GM12874 (cell line): ENCODE results near the gene C10orf105.

Source experiments
- CTCF ChIP-seq: IDR thresholded peaks from 2 replicates; pipeline ENCODE4 v1.5.1; 2011; ENCODE audit warnings: low read depth, mild to moderate bottlenecking, control low read depth, low read length, moderate library complexity; ENCODE audit not compliant: insufficient read depth

The C10orf105 gene

GRCh38 chr10:71706216-71707121, 13.1 kb downstream of the C10orf105 start:
- no peak for TF ChIP-seq CTCF

- TF ChIP-seq CTCF = no peak
Measured at GRCh38 chr10:71705582-71705981, 14.0 kb downstream of the C10orf105 start.

GRCh38 chr10:71704816-71705215, 14.8 kb downstream of the C10orf105 start:
- no peak for TF ChIP-seq CTCF

- TF ChIP-seq CTCF = no peak
Measured at GRCh38 chr10:71703577-71703976, 16.0 kb downstream of the C10orf105 start.

- TF ChIP-seq CTCF = no peak
Measured at GRCh38 chr10:71701496-71702132, 18.0 kb downstream of the C10orf105 start.

GRCh38 chr10:71700731-71701368, 18.7 kb downstream of the C10orf105 start:
- no peak for TF ChIP-seq CTCF

- TF ChIP-seq CTCF = no peak
Measured at GRCh38 chr10:71698737-71699136, 20.8 kb downstream of the C10orf105 start.
